NCI-H526 (cell line): ENCODE results near the gene GTSE1.
"Not testable (repeated sequence)": the region's sequence is repeated elsewhere in the genome, so short reads cannot be mapped to it uniquely, and the experiment has no call there.

ENCODE experiments used
- DNase-seq, 2 experiments: peaks; one replicate each; lab custom pipeline; 2025; lab: John Stamatoyannopoulos, UW

Gene GTSE1, protein sequence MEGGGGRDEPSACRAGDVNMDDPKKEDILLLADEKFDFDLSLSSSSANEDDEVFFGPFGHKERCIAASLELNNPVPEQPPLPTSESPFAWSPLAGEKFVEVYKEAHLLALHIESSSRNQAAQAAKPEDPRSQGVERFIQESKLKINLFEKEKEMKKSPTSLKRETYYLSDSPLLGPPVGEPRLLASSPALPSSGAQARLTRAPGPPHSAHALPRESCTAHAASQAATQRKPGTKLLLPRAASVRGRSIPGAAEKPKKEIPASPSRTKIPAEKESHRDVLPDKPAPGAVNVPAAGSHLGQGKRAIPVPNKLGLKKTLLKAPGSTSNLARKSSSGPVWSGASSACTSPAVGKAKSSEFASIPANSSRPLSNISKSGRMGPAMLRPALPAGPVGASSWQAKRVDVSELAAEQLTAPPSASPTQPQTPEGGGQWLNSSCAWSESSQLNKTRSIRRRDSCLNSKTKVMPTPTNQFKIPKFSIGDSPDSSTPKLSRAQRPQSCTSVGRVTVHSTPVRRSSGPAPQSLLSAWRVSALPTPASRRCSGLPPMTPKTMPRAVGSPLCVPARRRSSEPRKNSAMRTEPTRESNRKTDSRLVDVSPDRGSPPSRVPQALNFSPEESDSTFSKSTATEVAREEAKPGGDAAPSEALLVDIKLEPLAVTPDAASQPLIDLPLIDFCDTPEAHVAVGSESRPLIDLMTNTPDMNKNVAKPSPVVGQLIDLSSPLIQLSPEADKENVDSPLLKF

DNA sequence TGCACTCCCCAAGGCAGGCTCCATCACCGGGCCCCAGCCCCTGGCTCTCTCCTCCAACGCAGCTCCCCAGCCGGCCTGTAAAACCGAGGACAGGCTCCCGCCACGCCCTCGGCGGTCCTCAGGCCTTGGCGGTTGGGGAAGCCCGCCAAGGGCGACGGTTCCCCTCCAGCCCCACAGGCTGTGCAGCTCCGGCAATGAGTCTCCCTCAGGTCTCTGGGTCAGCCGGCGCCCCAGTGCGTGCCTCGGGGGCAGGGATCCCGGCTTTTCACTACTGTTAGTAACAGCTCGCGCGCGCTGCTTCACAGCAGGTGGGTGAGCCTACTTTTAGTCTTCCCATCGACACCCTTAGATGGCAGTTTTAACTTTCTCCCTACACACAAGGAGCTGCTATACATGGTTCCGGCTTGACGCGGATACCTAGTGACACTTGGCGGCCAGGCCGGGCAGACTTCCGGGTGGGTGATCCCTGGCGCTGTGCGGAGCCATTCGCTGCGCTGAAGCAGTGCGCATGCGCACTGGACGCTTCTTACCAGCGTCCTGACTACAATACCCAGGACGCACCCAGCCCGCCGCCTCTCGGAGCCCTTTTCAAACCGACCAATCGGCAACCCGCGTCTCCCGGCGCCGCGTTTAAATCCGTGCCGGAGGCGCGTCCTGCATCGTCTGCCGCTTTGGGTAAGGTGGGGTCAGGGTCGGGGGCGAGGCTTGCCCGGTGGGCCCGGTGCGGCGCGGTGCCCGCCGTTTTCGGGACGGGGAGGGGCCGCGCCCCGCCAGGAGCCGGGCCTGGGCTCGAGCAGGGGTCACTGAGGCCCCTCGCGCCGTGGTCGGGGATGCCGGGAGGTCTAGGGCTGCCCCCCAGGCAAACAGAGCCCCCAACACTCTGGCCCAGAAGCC lies at the start of gene GTSE1:
TSS of gene GTSE1 (plus strand) at position 614 of the 894 bp plus-strand sequence. CDS start 531 bp downstream, outside the sequence.
- peak; percentile 90 to 96 for DNase-seq

DNA sequence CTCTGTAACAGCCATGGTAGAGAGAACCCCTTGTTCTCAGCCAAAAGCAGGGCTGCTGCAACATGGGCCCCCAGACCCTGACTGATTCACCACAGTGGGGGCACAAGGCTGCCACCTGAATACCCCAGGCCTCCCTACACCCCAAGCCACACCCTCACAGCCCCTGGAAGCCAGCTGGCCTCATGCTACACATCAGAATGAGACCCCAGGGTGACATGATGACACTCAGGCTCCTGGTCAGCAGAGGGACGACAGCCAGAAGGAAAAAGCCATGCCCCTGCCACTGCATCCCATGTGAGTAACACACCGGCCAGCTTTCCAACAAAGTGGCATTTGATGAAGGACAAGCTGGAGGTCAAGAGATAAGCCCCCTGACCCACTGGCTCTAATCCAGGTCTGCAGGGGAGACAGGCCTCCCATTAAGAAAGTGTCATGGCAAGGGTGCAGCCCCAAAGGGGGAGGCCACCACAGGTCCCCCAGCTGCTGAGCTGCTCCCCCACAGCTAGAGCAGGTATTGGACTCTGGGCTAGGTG lies 49.2 kb upstream of the GTSE1 start:
- DNase-seq: no peak

DNA sequence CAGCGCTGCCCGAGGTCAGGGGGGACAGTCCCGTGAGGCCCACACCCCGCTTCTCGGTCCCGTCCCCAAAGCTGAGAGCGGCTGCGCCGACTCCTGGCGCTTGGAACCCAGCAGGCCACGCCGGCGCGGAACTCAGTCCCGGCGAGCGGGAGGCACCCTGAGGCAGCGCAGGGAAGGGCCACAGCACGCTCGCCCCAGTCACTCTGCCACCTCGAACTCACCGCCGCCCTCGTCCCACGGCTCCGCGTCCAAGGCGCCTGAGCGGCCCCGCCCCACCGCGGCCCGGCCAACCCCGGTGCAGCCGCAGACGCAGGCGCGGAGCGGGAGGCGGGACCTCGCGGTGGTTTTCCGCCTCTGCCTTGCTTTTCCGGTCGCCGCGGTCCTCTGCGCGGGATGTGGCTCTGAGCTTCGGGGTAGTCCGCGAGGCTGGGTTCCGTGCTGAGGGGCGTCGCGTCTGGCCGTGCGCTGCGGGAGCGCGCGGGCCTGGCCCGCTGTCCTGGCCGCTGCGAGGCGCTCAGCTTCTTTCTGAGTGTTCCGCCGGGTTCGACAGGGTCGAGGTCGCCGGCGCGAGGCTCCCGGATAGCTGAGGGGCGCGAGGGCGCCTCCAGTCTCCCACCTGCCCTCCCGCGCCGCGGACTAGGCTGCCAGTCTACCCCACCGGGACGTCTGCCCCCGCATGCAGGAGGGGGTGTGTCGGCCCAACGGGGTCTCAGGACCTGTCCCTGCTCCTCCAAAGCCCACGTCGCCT lies 46.5 kb upstream of the GTSE1 start, which contains the start of gene CDPF1:
TSS of gene CDPF1 (minus strand) at position 259 of the 748 bp plus-strand sequence. CDS start 2,009 bp downstream, outside the sequence.
- DNase-seq: peak; percentile 51 to 92

DNA sequence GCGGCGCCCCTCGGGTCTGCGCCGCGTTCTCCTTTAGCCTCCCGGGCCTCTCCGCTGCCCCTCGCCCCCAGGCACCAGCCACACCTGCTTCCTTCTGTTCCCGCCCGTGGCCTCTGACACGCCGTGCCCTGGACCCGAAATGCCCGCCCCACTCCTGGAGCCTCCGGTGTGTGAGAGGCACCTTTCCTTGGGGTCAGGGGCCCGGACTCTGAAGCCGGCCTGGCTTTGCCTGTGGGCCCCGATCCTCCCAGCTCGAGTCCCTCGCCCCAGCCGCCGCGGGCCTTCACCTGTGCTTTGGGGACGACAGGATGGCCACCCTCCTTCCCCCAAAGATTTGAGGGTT lies 45.9 kb upstream of the GTSE1 start:
- DNase-seq: peak in 1 of 2 experiments; percentile 29

DNA sequence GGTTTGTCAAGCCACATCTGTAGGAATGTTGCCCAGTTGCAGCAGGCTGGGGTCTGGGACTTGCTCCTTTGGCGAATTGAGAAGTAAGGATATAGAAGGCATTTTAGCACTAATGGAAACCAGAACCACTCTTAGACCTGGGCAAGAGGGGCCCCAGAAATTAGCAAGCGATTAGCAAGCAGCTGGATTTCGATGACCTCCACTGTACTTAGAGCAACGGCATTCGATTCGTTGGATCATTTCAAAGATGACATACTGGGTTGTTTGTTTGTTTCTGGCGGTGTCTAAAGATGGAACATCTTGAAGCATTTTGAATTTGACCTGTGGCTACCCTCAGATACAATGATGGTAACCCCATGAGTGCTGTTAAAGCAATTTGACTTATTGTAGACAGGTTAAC lies 45.4 kb upstream of the GTSE1 start:
- DNase-seq: no peak

DNA sequence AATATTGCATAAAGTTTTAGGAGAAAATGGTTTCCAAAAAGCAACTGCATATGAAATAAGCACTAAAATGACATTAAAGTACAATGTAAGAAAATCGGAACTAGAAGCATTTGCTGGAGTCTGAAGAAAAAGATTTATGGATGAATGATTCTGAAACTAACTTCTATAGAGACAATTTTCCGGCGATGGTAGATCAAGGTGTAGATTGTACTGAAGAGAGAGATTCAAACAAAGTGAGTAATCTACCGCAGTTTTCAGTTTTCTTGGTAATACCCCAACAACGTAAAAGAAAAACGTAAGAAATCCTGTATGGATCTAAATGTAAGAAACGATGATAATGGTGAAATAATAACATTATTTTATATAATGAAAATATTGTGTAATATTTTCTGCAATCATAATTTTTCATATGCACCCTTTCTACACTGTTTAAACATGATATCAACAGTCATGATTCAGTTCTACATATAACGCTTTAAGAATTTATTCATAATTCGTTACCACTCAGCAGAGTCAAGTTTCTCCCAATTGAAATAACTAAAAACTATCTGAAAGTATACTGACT lies 44.8 kb upstream of the GTSE1 start:
- DNase-seq: no peak

DNA sequence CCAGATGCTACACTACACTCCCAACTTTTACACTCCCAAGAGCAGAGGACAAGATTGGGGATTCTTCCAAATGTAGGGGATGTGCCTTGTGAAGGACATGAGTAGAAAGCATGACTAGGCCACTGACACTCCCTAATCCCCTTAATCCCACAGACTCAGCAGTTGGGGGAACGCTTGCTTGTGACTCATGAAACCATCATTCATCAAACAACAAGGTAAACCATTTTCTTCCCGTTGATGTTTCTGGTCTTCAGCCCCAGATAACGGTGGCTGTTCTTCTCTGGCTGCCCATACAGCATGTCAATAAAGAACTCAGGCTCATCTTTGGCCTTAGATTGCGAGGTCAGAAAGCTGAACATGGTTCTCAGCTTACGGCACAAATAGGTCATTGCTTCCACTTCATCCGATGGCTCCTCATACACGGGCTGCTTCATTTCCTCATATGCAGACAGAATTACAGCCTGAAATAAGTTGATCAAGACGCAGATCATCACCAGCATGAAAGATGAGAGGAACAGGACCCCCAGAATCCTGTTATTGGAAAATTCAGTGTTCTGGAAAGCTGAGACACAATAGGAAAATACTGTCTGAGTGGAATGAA lies 40.2 kb upstream of the GTSE1 start:
- no peak for DNase-seq

DNA sequence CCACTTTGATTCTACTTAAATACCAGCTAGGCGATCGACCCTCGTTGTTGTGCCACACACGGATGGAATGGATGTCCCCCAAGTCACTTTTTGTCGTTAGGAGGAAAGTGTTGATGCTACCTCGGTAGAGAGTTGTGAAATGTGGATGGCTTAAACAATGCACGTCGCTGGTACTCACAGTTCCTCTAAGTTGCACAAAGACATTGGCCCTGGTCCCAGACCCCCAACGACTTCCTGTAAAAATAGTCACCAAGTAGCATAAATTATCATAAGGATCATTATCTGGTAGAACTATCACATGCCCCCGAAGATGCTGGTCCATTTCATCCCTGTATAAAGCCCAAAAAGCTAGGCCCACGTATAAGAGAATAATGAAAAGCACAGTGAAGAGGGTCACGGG lies 37.3 kb upstream of the GTSE1 start:
- DNase-seq: no peak

DNA sequence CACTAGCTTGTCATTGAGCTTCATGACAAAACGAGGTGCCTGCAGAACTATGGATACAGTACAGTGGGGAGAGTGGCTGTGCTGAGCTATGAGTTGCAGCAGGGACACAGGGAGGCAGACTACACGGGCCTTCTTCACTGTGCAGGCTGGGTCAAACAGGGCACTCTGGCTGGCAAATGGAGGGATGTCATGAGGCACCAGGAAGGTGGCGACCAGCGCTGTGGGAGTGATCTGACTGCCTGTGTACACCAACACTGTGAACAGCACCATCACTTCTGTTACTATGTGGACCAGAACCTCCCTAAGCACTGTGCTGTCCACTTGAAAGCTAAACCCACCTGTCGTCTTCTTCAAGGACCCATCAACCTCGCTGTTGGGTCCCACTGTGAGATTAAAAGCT lies 36.6 kb upstream of the GTSE1 start:
- DNase-seq: no peak

DNA sequence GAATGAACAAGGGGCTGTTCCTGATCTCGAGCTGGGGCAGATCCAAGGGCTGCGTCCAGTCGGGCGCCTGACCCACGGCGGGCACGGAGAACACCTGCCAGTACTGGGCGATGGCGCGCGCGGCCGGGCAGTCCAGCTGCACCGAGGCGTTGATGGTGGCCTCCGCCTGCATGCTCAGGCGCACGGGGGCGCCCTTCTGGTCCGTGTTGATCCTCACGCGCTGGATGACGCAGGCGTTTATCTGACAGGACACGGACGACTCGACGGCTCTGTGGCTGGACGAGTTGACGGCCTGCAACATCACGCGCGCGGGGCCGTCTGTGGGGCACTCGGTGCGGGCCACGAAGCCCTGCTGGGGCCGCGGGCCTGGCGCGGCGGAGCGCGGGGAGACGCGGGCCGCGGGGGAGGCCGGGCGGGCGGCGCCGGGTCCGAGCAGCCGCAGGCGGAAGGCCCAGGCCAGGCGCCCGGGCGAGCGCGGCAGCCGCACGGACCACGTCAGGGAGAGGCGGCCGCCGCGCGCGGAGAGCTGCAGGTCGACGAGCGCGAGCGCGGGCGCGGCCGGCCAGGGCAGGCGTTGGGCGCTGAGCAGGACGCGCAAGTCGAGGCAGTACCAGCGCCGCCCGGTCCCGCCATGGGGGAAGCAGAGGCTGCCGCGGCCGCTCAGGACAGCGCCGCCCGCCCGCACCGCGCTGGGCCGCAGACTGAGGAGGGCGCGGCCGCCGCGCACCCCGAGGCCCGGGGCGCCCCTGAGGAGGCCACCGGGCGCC lies 34.0 kb upstream of the GTSE1 start:
- DNase-seq: peak; percentile 44 to 70

DNA sequence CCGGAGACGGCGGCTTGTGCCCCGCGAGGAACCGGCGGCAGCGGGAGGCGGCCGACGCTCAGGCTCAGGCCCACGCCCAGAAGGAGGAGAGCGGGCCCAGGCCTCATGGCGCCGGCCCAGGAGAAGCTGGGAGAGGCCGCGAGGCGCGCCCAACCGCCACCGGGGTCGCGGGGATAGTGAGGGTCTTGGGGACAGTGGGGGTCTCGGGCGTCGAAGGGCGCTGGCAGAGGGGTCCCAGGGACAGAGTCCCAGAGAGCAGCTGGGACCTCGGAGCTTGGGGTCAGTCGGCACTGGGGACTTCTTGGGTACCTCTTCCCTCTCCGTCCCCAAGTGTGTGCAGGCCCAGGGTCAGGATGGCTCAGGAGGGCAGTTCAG lies 33.5 kb upstream of the GTSE1 start, which contains the start of gene PKDREJ:
TSS of gene PKDREJ (minus strand) at position 128 of the 375 bp plus-strand sequence. CDS start at position 107, 21 bp downstream.
- DNase-seq: no peak

DNA sequence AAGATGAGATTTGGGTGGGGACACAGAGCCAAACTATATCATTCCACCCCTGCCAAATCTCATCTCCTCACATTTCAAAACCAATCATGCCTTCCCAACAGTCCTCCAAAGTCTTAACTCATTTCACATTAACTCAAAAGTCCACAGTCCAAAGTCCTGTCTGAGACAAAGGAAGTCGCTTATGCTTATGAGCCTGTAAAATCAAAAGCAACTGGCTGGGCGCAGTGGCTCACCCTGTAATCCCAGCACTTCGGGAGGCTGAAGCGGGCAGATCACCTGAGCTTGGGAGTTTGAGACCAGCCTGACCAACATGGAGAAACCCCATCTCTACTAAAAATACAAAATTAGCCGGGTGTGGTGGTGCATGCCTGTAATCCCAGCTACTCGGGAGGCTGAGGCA lies 32.1 kb upstream of the GTSE1 start:
- not testable (repeated sequence) for DNase-seq

DNA sequence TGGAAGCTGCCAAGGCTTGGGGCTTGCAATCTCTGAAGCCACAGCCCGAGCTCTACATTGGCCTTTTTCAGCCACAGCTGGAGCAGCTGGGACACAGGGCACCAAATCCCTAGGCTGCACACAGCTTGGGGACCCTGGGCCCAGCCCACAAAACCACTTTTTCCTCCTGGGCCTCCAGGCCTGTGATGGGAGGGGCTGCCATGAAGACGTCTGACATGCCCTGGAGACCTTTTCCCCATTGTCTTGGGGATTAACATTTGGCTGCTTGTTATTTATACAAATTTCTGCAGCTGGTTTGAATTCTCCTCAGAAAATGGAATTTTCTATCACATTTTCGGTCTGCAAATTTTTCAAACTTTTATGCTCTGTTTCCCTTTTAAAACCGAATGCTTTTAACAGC lies 31.0 kb upstream of the GTSE1 start:
- DNase-seq: not testable (repeated sequence)

DNA sequence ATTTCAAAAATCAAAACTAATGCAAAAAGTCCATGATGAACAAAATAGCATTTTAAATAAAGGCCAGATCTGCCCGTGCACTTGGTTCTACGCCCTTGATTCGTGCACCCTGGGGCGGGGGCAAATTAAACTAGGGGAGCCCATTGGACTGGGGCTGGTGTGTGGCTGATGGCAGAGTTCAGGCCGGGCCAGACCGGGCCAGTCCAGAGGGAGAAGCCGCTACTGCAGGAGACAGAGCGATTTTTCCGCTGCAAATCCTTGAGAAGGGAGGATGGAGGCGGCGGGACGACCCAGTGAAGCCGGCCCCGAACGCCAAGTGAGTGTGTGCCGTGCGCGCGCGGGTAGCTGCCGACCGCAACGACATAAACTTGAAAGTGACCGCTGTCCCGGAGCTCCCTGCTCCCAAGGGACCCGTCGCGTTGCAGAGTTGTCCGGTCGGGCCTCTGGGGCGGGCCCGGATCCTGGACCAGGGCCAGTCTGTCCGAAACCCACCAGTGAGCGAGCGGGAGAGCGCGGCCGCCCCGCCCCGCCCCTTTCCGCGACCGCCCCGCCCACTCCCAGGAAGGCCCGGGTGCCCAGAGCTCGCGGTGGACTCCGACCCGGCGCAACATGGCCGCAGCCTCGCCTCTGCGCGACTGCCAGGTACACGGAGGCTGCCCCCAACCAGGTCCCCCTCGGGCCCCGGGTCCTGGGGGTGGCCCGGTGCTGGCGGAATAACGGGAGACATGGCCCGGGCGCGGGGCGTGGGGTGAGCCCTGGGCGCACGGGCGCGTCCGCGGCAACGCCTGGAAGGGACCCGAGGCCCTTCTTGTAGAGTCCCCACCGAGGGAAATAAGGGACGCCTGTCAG lies 29.0 kb upstream of the GTSE1 start, which contains the start of gene TTC38:
TSS of gene TTC38 (plus strand) at position 578 of the 849 bp plus-strand sequence. CDS start at position 610, 32 bp downstream.
- DNase-seq: peak in 1 of 2 experiments; percentile 61

DNA sequence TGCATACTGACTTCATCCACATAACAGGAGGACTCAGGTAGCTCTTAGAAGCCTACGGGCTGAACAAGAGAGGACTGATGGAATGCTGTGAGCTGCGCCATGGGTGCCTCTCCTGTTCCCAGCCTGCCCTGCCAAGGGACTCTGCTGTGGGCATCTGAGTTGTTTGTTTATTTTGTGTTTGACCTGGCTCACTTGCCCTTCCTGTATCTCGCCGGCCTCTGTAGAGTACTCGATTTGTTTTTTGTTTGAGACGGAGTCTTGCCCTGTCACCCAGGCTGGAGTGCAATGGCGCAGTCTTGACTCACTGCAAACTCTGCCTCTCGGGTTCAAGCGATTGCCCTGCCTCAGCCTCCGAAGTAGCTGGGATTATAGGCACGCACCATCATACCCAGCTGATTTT lies 27.1 kb upstream of the GTSE1 start:
- DNase-seq: no peak

DNA sequence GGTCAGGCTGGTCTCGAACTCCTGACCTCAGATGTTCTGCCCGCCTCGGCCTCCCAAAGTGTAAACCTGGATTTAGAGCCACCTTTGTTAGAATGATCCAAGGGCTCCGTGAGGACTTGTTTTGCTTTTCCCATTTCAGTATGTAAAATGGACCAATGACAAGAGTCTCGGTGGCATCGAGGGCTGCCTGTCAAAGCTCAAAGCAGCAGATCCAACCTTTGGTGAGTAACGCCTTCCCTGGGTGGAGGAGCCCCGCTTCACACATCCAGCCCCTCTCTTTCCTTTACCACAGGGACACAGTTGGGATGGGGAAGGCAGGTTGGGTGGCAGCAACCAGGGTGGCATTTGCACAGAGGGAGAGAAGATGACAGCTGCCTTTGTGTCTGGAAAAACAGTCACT lies 24.5 kb upstream of the GTSE1 start:
- no peak for DNase-seq

DNA sequence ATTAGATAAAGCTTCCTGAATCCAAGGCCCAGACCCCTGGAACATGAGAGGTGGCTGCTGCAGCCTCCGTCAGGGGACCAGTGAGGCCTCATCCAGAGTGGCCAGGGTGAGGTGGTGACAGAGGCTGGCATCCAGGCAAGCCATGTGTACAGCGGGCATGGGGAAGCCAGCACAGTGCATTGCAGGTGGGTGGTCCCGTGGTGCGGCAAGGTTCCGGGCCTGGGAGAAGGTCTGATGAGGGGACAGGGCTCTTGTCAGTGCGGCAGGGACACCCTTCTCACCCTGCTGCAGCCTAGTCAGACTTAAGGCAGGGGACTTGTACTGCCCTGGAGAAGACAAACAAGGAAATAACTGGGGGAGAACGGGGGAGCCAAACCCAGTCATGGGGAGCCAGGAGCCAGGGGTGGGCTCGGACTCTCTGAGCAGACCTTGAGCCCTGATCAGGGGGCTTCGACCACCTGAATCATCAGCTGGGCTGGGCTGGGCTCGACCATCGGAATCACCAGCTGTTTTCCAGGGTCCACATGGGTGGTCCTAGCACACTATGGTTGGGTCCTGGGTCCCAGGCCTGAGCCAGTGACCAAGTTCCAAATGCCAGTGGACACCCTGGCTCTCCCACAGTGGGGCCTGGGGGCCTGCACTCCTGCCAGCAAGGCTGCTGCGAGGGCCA lies 23.8 kb upstream of the GTSE1 start:
- no peak for DNase-seq
